SW 1271 (cell line): Measurements from ENCODE around the gene NPR1.
"Not testable (repeated sequence)": the region's sequence is repeated elsewhere in the genome, so short reads cannot be mapped to it uniquely, and the experiment has no call there.

Experiments used
- DNase-seq, 2 experiments: peaks; one replicate each; lab custom pipeline; 2025; lab: John Stamatoyannopoulos, UW

Gene NPR1

GRCh38 chr1:153682730-153683129 lies 4.2 kb downstream of the NPR1 start:
- no peak for DNase-seq

DNA sequence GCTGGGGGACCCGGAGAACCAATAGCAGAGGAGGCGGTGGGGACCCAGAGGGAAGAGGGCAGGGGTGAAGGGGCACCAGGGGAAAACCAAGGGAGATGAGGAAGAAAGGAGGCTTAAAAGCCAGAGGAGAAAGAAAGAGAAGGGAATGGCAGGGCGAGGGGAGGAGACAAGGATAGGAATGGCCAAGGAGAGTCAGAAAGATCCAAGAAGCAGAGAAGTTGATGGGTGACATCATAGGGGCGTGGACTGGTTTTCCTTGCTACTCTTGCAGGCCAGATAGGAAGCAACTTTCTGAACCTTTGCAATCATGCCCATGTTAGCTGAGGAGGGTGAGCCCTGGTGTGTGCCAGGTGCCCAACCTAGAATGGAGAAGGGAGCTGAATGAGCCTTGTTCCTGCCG lies 5.4 kb downstream of the NPR1 start:
- DNase-seq, result no peak

DNA sequence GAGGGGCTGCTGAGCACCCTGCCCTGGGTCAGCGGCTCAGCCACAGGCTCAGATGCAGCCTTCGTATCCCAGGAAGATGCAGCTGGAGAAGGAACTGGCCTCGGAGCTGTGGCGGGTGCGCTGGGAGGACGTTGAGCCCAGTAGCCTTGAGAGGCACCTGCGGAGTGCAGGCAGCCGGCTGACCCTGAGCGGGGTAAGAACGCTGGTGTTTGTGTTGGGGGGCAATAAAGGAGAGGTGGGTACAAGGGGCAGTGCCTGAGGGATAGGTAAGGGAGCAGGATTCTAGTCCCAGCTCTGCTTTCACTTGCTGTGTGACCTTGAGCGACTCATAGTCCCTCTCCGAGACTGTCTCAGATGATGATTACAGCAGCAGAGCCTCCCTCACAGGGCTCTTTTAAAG lies 6.4 kb downstream of the NPR1 start:
- no peak for DNase-seq

- DNase-seq, result no peak
Observed at GRCh38 chr1:153685544-153686340, 7.3 kb downstream of the NPR1 start.

- DNase-seq, result no peak
Observed at GRCh38 chr1:153687346-153688125, 9.0 kb downstream of the NPR1 start.

DNA sequence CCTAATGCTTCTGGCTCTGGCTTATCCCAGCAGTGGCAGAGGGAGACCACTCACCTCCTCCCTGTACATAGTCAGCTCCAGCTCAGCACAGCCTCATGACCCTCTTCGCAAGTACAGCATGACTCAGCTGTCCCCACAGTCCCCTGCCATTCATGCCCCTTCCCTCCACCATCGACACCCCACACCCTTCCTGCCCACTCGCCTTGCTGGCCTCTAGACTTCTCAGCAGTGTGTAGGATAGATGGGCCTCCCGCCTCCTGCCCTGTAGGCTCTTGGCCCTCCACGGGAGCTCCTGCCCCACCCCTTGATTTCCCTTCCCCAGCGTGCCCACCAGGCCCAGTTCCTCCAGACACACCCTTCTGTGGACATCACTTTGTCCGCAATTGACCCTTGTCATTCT lies 9.8 kb downstream of the NPR1 start:
- no peak for DNase-seq

GRCh38 chr1:153688736-153689328 lies 10.3 kb downstream of the NPR1 start:
- no peak for DNase-seq

DNA sequence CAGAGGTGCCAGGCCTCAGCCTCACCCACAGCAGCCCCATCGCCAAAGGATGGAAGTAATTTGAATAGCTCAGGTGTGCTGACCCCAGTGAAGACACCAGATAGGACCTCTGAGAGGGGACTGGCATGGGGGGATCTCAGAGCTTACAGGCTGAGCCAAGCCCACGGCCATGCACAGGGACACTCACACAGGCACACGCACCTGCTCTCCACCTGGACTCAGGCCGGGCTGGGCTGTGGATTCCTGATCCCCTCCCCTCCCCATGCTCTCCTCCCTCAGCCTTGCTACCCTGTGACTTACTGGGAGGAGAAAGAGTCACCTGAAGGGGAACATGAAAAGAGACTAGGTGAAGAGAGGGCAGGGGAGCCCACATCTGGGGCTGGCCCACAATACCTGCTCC lies 15.0 kb downstream of the NPR1 start:
- no peak for DNase-seq

GRCh38 chr1:153696741-153697140 lies 18.3 kb downstream of the NPR1 start:
- DNase-seq, result no peak

DNA sequence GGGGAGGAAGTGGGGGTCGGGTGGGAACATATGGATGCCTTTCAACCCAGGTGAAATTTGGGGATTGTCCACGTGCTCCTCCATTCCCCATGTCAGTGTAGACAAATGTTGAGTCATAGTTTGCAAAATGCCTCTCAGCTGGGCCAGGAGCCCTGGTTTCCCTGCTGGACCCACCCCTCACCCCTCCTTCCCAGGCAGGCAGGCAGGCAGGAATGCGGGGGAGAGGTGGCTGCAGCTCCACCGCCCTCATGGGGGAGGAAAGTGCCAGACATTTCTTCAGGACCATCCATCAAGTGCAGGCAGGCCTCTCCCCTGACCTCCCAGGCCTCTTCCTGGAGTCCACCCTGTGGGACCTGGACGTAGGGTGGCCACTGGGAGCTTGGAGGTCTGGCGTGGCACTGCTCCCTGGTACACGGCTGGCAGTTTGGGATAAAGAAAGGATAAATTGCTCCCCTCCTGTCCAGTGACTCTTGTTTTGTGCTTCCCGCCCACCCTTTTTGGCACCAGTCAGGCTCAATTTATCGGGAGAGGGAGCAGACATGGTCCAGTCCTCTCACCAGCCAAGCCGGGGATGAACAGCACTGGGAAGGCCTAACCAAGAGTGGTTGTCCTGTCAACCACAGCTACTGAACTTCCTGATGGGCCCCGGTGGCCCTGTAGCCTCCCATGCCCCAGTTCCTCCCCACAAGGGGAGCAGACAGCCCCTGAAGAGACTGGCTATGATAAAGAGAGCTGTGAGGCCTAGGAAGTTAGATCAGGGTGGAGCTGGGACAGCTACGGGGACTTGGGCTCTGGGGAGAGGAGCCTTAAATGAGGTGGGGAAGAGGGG lies 18.9 kb downstream of the NPR1 start:
- no peak for DNase-seq

DNA sequence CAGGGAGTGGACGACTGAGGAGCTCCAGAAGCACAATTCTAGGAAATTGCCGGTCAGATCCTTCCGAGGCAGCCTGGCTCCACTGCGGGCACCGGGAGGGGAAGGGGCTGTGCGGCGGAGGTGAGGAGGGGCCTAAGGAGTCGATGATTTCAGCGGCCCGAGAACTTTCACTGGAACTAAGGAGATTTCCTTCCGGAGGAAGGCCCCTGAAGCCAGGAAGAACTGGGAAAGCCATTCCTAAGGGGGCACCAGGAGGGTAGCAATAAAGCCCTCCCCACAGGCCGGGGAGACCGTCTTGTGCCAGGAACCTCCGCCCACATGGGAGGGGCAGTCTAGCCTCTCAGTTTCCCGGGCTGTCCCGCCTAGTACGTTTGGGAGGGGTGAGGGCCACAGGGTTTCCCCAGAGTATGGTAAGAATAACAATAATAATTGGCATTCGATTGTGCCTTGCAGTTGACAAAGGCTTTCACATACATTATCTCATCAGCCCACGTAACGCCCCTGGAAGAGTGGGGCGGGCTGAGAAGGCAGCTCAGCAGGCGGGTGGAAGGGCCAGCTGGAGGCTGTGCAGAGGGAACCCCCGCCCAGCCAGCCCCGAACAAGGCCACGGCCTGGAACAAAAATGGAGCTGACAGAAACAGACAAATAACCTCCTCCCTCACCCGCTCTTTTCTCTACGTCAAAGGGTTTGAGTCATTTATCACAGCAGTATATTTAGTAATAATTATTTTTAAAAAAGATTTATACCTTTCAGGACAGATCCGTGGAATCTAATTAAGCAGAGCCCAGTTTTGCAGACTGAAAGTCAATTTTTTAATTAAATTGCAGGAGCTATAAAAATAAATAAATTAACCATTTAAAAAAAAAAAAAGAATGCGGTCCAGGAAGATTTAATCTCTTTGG lies 19.8 kb downstream of the NPR1 start:
- no peak for DNase-seq

DNA sequence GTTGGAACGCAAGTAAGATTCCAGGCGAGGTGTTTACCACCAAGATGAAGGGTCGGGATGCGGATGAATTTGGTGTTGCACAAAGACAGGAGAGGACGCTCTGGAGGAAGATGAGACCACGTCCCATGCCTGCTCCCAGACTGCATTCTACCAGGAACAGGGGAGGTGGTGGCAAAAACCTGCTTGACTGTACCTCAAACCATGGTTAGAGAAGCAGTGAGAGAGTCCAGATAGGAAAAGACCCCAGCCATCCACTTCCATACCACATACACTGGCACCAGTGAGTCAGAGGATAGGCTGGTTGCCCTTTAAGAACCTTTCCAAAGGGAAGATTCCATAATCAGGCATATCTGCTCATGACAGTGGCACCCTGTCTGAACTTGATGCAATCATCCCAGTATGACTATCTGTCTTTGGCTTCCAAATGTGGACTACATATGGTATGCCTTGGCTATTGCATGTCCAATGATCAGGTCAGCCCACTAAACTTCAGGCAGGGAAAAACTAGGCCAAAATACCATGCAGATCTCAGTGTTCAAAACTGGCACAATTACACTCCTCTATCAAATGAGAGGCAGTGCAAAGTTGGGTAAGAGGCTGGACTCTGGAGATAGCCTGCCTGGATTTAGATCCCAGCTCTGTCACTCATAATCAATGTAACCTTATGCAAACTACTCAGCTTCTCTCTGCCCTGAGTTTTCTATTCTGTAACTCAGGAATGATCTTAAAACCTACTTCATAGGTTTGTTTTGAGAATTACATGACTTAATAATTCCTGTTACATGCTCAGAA lies 20.6 kb downstream of the NPR1 start:
- no peak for DNase-seq

GRCh38 chr1:153699768-153700167 lies 21.3 kb downstream of the NPR1 start:
- no peak for DNase-seq

- DNase-seq, result no peak
Observed at GRCh38 chr1:153705484-153705883, 27.0 kb downstream of the NPR1 start.

GRCh38 chr1:153711026-153711425 lies 32.5 kb downstream of the NPR1 start:
- DNase-seq, result no peak

DNA sequence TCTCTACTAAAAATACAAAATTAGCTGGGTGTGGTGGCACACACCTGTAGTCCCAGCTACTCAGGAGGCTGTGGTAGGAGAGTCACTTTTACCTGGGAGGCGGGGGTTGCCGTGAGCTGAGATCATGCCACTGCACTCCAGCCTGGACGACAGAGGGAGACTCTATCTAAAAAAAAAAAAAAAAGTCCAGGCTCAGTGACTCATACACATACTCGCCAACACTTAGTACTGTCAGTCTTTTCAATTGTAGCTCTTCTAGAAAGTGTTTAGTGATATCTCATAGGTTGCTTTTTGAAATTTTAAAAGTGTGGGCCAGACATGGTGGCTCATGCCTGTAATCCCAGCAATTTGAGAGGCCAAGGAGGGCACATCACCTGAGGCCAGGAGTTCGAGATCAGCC lies 37.7 kb downstream of the NPR1 start:
- not testable (repeated sequence) for DNase-seq

DNA sequence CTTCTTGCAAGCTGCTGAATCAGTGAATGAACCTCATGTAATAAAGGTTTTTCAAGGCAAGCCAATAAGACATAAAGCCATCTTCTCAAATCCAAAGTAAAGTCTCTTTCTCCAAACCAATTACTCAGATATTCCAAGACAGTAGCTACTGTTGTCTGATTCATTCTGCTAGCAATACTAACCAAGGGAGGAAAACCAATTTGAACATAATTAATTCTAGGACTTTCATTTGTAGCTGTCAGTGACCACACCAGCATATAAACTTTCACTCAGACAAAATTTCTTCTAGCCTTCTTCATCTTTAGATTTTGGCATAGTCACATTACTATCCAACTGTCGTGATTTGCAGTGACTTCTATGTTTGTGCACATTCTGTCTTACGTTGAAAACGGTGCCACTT lies 38.8 kb downstream of the NPR1 start:
- no peak for DNase-seq

DNA sequence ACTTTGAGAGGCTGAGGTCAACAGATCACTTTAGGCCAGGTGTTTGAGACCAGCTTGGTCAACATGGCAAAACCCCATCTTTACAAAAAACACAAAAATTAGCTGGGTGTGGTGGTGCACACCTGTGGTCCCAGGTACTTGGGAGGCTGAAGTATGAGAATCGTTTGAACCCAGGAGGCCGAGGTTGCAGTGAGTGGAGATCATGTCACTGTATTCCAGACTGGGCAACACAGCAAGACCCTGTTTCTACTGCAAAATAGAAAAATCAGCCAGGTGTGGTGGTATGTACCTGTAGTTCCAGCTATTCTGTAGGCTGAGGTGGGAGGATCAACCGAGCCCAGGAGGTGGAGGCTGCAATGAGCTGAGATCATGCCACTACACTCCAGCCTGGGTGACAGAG lies 45.2 kb downstream of the NPR1 start:
- no peak for DNase-seq

GRCh38 chr1:153724634-153725033 lies 46.1 kb downstream of the NPR1 start:
- DNase-seq, result not testable (repeated sequence)
